ENCODE measurements around the gene NAA60.

Gene NAA60

GRCh38 chr16:3513892-3514583 is 70.6 kb downstream of the NAA60 start:
- DNase-seq (ENCODE audit: low read depth) = peak; percentile 48
- H3K4me3 ChIP-seq (ENCODE audit: low read depth, low read length) = no peak overlapping the region
- no peak for TF ChIP-seq CTCF (conservative IDR thresholded peaks at IDR 0.05; ENCODE audit: low read depth, low read length)

- peak; percentile 94 for DNase-seq (ENCODE audit: low read depth)
- TF ChIP-seq CTCF (conservative IDR thresholded peaks at IDR 0.05; ENCODE audit: low read depth, low read length) = no peak
- no peak overlapping the region for H3K4me3 ChIP-seq (ENCODE audit: low read depth, low read length)
Observed at GRCh38 chr16:3514621-3515020, 71.1 kb downstream of the NAA60 start.

- no peak for DNase-seq (ENCODE audit: low read depth)
- no peak overlapping the region for H3K4me3 ChIP-seq (ENCODE audit: low read depth, low read length)
- TF ChIP-seq CTCF (conservative IDR thresholded peaks at IDR 0.05; ENCODE audit: low read depth, low read length) = no peak
Observed at GRCh38 chr16:3515897-3516296, 72.4 kb downstream of the NAA60 start.

GRCh38 chr16:3518292-3518985 is 75.0 kb downstream of the NAA60 start:
- no peak for DNase-seq (ENCODE audit: low read depth)
- no peak overlapping the region for H3K4me3 ChIP-seq (ENCODE audit: low read depth, low read length)

GRCh38 chr16:3518986-3519348 is 75.5 kb downstream of the NAA60 start:
- DNase-seq (ENCODE audit: low read depth) = no peak
- H3K4me3 ChIP-seq (ENCODE audit: low read depth, low read length) = no peak overlapping the region
- no peak for TF ChIP-seq CTCF (conservative IDR thresholded peaks at IDR 0.05; ENCODE audit: low read depth, low read length)

More at GRCh38 chr16:3518292-3518985, 75.0 kb downstream of the NAA60 start:
- TF ChIP-seq CTCF (conservative IDR thresholded peaks at IDR 0.05; ENCODE audit: low read depth, low read length) = no peak

GRCh38 chr16:3519581-3519980 is 76.1 kb downstream of the NAA60 start:
- no peak for TF ChIP-seq CTCF (conservative IDR thresholded peaks at IDR 0.05; ENCODE audit: low read depth, low read length)
- DNase-seq (ENCODE audit: low read depth) = peak; percentile 13
- H3K4me3 ChIP-seq (ENCODE audit: low read depth, low read length) = no peak overlapping the region

- no peak overlapping the region for H3K4me3 ChIP-seq (ENCODE audit: low read depth, low read length)
- TF ChIP-seq CTCF (conservative IDR thresholded peaks at IDR 0.05; ENCODE audit: low read depth, low read length) = no peak
- DNase-seq (ENCODE audit: low read depth) = peak; percentile 13
Observed at GRCh38 chr16:3520413-3520812, 76.9 kb downstream of the NAA60 start.
